Lung (tissue), 12 donors: ENCODE results near the gene ASPM. TPM values are rescaled to one million over a fixed set of nuclear protein-coding genes. Genes with fewer than 3 reads are reported as not detected.

Experiments used
- ATAC-seq: fragments of 200-7000 bp; cut with Tn5 transposase; one replicate; pipeline ENCODE4 v1.9.1; 2020; ENCODE audit warnings: moderate number of reproducible peaks; ENCODE audit not compliant: insufficient read depth, low FRiP score
- DNase-seq, 3 donors: peaks; one replicate each; pipeline ENCODE4 v3.0.0-alpha.2; 2013 to 2017
- H3K27ac ChIP-seq, 2 donors: one replicate each; pipeline ENCODE4 v1.5.1; 2013; ENCODE audit warnings: mild to moderate bottlenecking in 2 of 2, moderate library complexity in 2 of 2, control low read depth in 1 of 2, inconsistent platforms in 1 of 2, low read depth in 1 of 2, low read length in 1 of 2
- H3K27me3 ChIP-seq, 3 donors: one replicate each; pipeline ENCODE4 v1.5.1; 2013; ENCODE audit warnings: low read length in 2 of 3; ENCODE audit not compliant: control insufficient read depth in 3 of 3, insufficient read depth in 3 of 3
- H3K36me3 ChIP-seq, 4 donors: one replicate each; pipeline ENCODE4 v1.5.1; 2013; ENCODE audit warnings: low read length in 4 of 4, mild to moderate bottlenecking in 1 of 4, moderate library complexity in 1 of 4; ENCODE audit not compliant: control insufficient read depth in 4 of 4, insufficient read depth in 4 of 4
- H3K4me1 ChIP-seq, 5 donors: one replicate each; pipeline ENCODE4 v1.5.1; 2013; ENCODE audit warnings: low read length in 5 of 5, mild to moderate bottlenecking in 2 of 5, moderate library complexity in 1 of 5; ENCODE audit not compliant: control insufficient read depth in 5 of 5, insufficient read depth in 5 of 5
- H3K4me3 ChIP-seq: one replicate; pipeline ENCODE4 v1.5.1; 2013; ENCODE audit warnings: mild to moderate bottlenecking, control low read depth, moderate library complexity
- H3K9ac ChIP-seq, 2 donors: one replicate each; pipeline ENCODE4 v1.5.1; 2013; ENCODE audit warnings: low read length in 2 of 2, control low read depth in 1 of 2; ENCODE audit not compliant: insufficient read depth in 1 of 2
- H3K9me3 ChIP-seq, 4 donors: one replicate each; pipeline ENCODE4 v1.5.1; 2013; ENCODE audit warnings: low read length in 3 of 4, mild to moderate bottlenecking in 1 of 4, moderate library complexity in 1 of 4; ENCODE audit not compliant: control insufficient read depth in 4 of 4, insufficient read depth in 3 of 4
- WGBS, 2 donors: extraction: QIAGEN DNeasy Blood & Tissue Kit; methylation state at CpG; one replicate each; pipeline ENCODE4 v1.1.7; 2013; 5-methylcytosine and 5-hydroxymethylcytosine counted together
- polyA plus RNA-seq, 2 donors: library from polyadenylated mRNA; stranded (reverse); fragments of 200-250 nt; gene quantifications; one replicate each; pipeline ENCODE4 v1.2.1, GENCODE V29; 2013
- total RNA-seq, 2 donors: library from RNA; depleted of rRNA in 1 of 2; stranded (reverse); fragments of >200 nt in 1 of 2; gene quantifications; one replicate each; pipeline ENCODE4 v1.2.1, GENCODE V29; 2014 to 2021
- TF ChIP-seq, protein P1 (sequence below): IDR thresholded peaks from 2 replicates; pipeline ENCODE4 v1.5.1; 2012; ENCODE audit warnings: mild to moderate bottlenecking; ENCODE audit errors: control extremely low read depth, extremely low read depth
- donor health status: control.
- donor health status: control.
- donor health status: Bipolar disorder and iron deficiency.
- donor health status: healthy.
- donor health status: DM: yes; HTN: yes; CAD: no.

Gene ASPM
- total and polyA plus RNA-seq, 4 donors: 0.47 to 7.3 (median 0.55) TPM

DNA sequence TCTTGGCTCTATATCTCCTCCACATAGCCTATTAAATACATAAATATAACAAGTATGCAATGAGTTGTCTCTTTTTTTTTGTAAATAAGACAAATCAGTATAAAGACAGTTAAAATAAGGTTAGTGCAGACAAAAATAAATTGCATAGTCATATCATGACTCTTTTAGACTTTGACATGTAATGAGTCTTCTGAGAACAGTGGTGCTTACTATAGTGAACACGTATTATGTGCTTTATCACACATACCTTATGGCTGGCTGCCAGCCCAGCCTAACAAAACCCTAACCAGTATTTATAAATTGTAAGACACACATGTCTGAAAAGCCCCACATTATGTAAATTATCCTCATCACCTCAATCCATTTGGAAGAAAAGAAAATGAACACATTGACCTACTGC, 50.3 kb downstream of the ASPM start:
- no peak for ATAC-seq
- TF ChIP-seq, protein P1, sequence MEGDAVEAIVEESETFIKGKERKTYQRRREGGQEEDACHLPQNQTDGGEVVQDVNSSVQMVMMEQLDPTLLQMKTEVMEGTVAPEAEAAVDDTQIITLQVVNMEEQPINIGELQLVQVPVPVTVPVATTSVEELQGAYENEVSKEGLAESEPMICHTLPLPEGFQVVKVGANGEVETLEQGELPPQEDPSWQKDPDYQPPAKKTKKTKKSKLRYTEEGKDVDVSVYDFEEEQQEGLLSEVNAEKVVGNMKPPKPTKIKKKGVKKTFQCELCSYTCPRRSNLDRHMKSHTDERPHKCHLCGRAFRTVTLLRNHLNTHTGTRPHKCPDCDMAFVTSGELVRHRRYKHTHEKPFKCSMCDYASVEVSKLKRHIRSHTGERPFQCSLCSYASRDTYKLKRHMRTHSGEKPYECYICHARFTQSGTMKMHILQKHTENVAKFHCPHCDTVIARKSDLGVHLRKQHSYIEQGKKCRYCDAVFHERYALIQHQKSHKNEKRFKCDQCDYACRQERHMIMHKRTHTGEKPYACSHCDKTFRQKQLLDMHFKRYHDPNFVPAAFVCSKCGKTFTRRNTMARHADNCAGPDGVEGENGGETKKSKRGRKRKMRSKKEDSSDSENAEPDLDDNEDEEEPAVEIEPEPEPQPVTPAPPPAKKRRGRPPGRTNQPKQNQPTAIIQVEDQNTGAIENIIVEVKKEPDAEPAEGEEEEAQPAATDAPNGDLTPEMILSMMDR: no peak
- Histone ChIP-seq H3K36me3 (peaks cover 0 to 4% (median 0%) of the 10 kb centered on the region in 4 donors), H3K4me3 (no peak overlapping the region), H3K27me3 (no peaks in the 10 kb centered on the region), H3K27ac (no peak overlapping the region), H3K9me3 (no peaks in the 10 kb centered on the region), H3K4me1 (peaks cover 0 to 9% (median 0%) of the 10 kb centered on the region in 5 donors), H3K9ac (no peak overlapping the region)
- DNase-seq: no peak
- WGBS, 2 donors: 85 to 97% methylated on average over 1 of the region's 1 CpG

- H3K27ac ChIP-seq: no peak overlapping the region
- H3K9me3 ChIP-seq: no peaks in the 10 kb centered on the region
- no peak overlapping the region for H3K9ac ChIP-seq
- no peak for DNase-seq
- no peaks in the 10 kb centered on the region for H3K4me1 ChIP-seq
- no peak overlapping the region for H3K4me3 ChIP-seq
- TF ChIP-seq, protein P1: no peak
- H3K36me3 ChIP-seq: peaks cover 0 to 5% (median 2%) of the 10 kb centered on the region in 4 donors
- ATAC-seq: no peak
- no peaks in the 10 kb centered on the region for H3K27me3 ChIP-seq
- WGBS, 2 donors: 98 to 100% methylated on average over 4 of the region's 4 CpGs
Observed at GRCh38 chr1:197093226-197093885, 53.1 kb downstream of the ASPM start.

DNA sequence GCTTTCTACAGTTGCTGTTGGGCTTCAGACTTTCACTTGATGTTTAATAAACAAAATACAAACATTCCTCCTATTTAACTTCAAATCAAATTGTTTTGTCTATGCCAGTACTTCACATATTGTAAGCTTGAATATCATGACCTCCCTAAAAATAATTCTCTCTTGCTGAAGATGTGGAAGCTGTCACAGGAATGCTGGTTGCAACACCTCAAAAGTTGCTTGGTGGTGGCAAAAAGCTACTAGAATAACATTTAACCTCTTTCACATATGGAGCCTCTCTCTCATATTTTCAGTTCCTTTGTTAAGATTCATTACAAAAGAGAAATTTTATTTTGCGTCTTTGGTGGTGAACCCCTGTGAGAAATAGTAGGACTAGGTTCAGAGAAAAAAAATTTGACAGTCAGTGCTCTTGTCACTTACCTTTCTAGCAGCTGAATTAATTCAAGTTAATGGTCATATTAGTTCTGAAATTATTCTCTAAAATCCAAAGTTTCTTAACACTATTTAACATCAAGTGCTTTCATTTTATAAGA, 53.9 kb downstream of the ASPM start:
- no peaks in the 10 kb centered on the region for H3K4me1 ChIP-seq
- H3K27me3 ChIP-seq: no peaks in the 10 kb centered on the region
- H3K9me3 ChIP-seq: no peaks in the 10 kb centered on the region
- no peak overlapping the region for H3K9ac ChIP-seq
- H3K4me3 ChIP-seq: no peak overlapping the region
- TF ChIP-seq, protein P1: no peak
- H3K36me3 ChIP-seq: peaks cover 0 to 5% (median 2%) of the 10 kb centered on the region in 4 donors
- H3K27ac ChIP-seq: no peak overlapping the region
- ATAC-seq (no peak), DNase-seq (no peak)
- WGBS, 2 donors: 99 to 100% methylated on average over 1 of the region's 1 CpG
